ENCODE results near the gene CABP4. TPM values are rescaled to one million over a fixed set of nuclear protein-coding genes. Genes with fewer than 3 reads are reported as not detected.

The CABP4 gene
- total and polyA plus RNA-seq, 2 donors (not counting 1 experiment from before 2014, with no cell fraction given): 3.2 to 5.2 TPM

GRCh38 chr11:67417425-67417824, 37.7 kb upstream of the CABP4 start:
- Histone ChIP-seq H3K9ac (ENCODE audit: low read length) (peak overlapping the region; percentile 61), H3K9me3 (ENCODE audit: control extremely low read depth in 1 of 3, control insufficient read depth in 2 of 3, insufficient read depth in 1 of 3, low read length in 2 of 3) (no peaks in the 10 kb centered on the region), H3K27ac (ENCODE audit: low read length in 2 of 2) (peak overlapping the region; percentile 43 to 71), H3K36me3 (replicated peaks in 1 of 2; ENCODE audit: control extremely low read depth in 1 of 2, control insufficient read depth in 1 of 2, extremely low read depth in 1 of 2, insufficient read depth in 2 of 2, low read length in 1 of 2) (no peaks in the 10 kb centered on the region), H3K4me2 (replicated peaks; ENCODE audit: low read depth, low read length, poor library complexity, severe bottlenecking) (peak overlapping the region; percentile 95), H3K79me2 (ENCODE audit: control insufficient read depth, insufficient read depth, low read length) (peaks cover 26% of the 10 kb centered on the region), H2AFZ (ENCODE audit: insufficient read depth, low read depth, low read length, poor library complexity, severe bottlenecking) (peak overlapping the region; percentile 23), H4K20me1 (ENCODE audit: control insufficient read depth, insufficient read depth, low read length, poor library complexity, severe bottlenecking) (no peaks in the 10 kb centered on the region), H3K4me1 (ENCODE audit: control insufficient read depth in 2 of 2, insufficient read depth in 2 of 2, low read length in 2 of 2) (peaks cover 72 to 83% of the 10 kb centered on the region in 2 donors), H3K27me3 (replicated peaks in 1 of 4; ENCODE audit: control extremely low read depth in 1 of 4, control insufficient read depth in 3 of 4, insufficient read depth in 4 of 4, low read length in 3 of 4) (no peaks in the 10 kb centered on the region), H3K4me3 (ENCODE audit: control extremely low read depth in 1 of 5, extremely low read depth in 1 of 5, insufficient read depth in 1 of 5, low read depth in 2 of 5, low read length in 4 of 5) (peak overlapping the region in 2 of 5 experiments; percentile 7 to 21)
- H3K4me1 Mint-ChIP-seq: peaks cover 68% of the 10 kb centered on the region
- H3K27ac Mint-ChIP-seq: peak overlapping the region; percentile 91
- DNase-seq (no peak), ATAC-seq (ENCODE audit: low read depth) (no peak)
- WGBS (ENCODE audit: insufficient coverage): 86% methylated on average over 11 of the region's 12 CpGs
- CTCF ChIA-PET: interaction anchor here (1.0 to 10.4 kb wide), 8 partner anchors 9 to 61 kb away, joined by 3 to 121 read pairs (median 6); partner anchors contain the start of genes PPP1CA, RPS6KB2, TBC1D10C and TMEM134
- no peaks in the 10 kb centered on the region for H3K27me3 Mint-ChIP-seq
- no peaks in the 10 kb centered on the region for H3K9me3 Mint-ChIP-seq (ENCODE audit: insufficient read depth)
- peak overlapping the region; percentile 89 for H3K4me3 Mint-ChIP-seq
- POLR2A ChIA-PET: interaction anchor here (0.8 to 10.7 kb wide), 11 partner anchors 9 to 117 kb away, joined by 3 to 195 read pairs (median 7); partner anchors contain the start of genes AIP, PPP1CA, PTPRCAP and RPS6KB2
- TF ChIP-seq CTCF (IDR thresholded peaks at IDR 0.05): no peak
- TF ChIP-seq EZH2 (IDR thresholded peaks at IDR 0.05; ENCODE audit: borderline replicate concordance, insufficient read depth, low read depth, low read length, poor library complexity, severe bottlenecking): no peak
- intact Hi-C loops (cut with micrococcal nuclease): no loop called here

Measured in B cell (primary cell).